ENCODE measurements around the gene SHB. TPM values are rescaled to one million over a fixed set of nuclear protein-coding genes. Genes with fewer than 3 reads are reported as not detected.

Gene SHB
- total RNA-seq, 1 experiment from 2014 or later: 12.2 TPM

DNA sequence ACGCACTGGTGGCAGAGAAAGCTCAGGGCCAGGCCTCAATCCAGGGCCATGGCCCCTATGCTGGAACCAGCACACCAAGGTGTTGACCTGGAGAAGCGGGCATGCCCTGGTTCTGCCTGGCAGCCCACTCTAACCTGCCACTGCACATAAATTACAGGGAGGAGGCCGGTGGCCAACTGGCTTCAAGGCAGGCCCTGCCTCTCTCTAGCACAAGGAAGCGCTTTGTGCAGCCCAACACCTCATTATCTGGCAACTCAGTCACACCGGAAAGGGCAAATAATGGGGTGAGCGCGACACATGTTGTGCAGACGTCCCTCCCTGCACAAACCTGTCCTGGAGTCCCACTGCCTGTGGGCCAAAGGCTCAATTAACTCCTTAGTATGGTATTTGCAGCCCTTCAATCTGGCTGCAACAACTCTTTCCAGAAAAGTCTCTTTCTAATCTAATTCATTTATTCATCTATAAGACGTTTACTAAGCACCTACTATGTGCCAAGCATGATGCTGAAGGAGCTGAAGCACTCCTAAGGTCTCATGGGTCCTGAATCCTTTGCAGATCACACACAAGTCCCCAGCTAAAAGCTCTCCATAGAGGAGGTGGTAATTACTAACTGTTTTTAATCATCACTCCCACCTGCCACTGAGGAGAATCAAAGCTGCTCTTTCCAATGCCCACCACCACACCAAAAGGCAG is 24.9 kb downstream of the SHB start (continued):
- TF ChIP-seq, protein P1, sequence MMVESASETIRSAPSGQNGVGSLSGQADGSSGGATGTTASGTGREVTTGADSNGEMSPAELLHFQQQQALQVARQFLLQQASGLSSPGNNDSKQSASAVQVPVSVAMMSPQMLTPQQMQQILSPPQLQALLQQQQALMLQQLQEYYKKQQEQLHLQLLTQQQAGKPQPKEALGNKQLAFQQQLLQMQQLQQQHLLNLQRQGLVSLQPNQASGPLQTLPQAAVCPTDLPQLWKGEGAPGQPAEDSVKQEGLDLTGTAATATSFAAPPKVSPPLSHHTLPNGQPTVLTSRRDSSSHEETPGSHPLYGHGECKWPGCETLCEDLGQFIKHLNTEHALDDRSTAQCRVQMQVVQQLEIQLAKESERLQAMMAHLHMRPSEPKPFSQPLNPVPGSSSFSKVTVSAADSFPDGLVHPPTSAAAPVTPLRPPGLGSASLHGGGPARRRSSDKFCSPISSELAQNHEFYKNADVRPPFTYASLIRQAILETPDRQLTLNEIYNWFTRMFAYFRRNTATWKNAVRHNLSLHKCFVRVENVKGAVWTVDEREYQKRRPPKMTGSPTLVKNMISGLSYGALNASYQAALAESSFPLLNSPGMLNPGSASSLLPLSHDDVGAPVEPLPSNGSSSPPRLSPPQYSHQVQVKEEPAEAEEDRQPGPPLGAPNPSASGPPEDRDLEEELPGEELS (CRISPR knock-in tag; IDR thresholded peaks at IDR 0.05): no peak
- TF ChIP-seq SOX15 (CRISPR knock-in tag; IDR thresholded peaks at IDR 0.05): no peak
- TF ChIP-seq, protein P2, sequence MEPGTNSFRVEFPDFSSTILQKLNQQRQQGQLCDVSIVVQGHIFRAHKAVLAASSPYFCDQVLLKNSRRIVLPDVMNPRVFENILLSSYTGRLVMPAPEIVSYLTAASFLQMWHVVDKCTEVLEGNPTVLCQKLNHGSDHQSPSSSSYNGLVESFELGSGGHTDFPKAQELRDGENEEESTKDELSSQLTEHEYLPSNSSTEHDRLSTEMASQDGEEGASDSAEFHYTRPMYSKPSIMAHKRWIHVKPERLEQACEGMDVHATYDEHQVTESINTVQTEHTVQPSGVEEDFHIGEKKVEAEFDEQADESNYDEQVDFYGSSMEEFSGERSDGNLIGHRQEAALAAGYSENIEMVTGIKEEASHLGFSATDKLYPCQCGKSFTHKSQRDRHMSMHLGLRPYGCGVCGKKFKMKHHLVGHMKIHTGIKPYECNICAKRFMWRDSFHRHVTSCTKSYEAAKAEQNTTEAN (CRISPR knock-in tag; IDR thresholded peaks at IDR 0.05): no peak
- TF ChIP-seq, protein P3, sequence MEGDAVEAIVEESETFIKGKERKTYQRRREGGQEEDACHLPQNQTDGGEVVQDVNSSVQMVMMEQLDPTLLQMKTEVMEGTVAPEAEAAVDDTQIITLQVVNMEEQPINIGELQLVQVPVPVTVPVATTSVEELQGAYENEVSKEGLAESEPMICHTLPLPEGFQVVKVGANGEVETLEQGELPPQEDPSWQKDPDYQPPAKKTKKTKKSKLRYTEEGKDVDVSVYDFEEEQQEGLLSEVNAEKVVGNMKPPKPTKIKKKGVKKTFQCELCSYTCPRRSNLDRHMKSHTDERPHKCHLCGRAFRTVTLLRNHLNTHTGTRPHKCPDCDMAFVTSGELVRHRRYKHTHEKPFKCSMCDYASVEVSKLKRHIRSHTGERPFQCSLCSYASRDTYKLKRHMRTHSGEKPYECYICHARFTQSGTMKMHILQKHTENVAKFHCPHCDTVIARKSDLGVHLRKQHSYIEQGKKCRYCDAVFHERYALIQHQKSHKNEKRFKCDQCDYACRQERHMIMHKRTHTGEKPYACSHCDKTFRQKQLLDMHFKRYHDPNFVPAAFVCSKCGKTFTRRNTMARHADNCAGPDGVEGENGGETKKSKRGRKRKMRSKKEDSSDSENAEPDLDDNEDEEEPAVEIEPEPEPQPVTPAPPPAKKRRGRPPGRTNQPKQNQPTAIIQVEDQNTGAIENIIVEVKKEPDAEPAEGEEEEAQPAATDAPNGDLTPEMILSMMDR (IDR thresholded peaks at IDR 0.05): no peak
- no peak for TF ChIP-seq ZNF232 (CRISPR knock-in tag; IDR thresholded peaks at IDR 0.05)
- no peak for TF ChIP-seq TP53 (CRISPR knock-in tag; IDR thresholded peaks at IDR 0.05)
- TF ChIP-seq, protein P4, sequence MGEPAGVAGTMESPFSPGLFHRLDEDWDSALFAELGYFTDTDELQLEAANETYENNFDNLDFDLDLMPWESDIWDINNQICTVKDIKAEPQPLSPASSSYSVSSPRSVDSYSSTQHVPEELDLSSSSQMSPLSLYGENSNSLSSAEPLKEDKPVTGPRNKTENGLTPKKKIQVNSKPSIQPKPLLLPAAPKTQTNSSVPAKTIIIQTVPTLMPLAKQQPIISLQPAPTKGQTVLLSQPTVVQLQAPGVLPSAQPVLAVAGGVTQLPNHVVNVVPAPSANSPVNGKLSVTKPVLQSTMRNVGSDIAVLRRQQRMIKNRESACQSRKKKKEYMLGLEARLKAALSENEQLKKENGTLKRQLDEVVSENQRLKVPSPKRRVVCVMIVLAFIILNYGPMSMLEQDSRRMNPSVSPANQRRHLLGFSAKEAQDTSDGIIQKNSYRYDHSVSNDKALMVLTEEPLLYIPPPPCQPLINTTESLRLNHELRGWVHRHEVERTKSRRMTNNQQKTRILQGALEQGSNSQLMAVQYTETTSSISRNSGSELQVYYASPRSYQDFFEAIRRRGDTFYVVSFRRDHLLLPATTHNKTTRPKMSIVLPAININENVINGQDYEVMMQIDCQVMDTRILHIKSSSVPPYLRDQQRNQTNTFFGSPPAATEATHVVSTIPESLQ (CRISPR knock-in tag; IDR thresholded peaks at IDR 0.05): no peak
- no peak for TF ChIP-seq NFYB (CRISPR knock-in tag; conservative IDR thresholded peaks at IDR 0.05; ENCODE audit: low read depth)
- TF ChIP-seq, protein P5, sequence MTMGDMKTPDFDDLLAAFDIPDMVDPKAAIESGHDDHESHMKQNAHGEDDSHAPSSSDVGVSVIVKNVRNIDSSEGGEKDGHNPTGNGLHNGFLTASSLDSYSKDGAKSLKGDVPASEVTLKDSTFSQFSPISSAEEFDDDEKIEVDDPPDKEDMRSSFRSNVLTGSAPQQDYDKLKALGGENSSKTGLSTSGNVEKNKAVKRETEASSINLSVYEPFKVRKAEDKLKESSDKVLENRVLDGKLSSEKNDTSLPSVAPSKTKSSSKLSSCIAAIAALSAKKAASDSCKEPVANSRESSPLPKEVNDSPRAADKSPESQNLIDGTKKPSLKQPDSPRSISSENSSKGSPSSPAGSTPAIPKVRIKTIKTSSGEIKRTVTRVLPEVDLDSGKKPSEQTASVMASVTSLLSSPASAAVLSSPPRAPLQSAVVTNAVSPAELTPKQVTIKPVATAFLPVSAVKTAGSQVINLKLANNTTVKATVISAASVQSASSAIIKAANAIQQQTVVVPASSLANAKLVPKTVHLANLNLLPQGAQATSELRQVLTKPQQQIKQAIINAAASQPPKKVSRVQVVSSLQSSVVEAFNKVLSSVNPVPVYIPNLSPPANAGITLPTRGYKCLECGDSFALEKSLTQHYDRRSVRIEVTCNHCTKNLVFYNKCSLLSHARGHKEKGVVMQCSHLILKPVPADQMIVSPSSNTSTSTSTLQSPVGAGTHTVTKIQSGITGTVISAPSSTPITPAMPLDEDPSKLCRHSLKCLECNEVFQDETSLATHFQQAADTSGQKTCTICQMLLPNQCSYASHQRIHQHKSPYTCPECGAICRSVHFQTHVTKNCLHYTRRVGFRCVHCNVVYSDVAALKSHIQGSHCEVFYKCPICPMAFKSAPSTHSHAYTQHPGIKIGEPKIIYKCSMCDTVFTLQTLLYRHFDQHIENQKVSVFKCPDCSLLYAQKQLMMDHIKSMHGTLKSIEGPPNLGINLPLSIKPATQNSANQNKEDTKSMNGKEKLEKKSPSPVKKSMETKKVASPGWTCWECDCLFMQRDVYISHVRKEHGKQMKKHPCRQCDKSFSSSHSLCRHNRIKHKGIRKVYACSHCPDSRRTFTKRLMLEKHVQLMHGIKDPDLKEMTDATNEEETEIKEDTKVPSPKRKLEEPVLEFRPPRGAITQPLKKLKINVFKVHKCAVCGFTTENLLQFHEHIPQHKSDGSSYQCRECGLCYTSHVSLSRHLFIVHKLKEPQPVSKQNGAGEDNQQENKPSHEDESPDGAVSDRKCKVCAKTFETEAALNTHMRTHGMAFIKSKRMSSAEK (CRISPR knock-in tag; IDR thresholded peaks at IDR 0.05; ENCODE audit: borderline replicate concordance): no peak
- no peak for TF ChIP-seq TCF7 (CRISPR knock-in tag; IDR thresholded peaks at IDR 0.05; ENCODE audit: low read depth)
- TF ChIP-seq, protein P6, sequence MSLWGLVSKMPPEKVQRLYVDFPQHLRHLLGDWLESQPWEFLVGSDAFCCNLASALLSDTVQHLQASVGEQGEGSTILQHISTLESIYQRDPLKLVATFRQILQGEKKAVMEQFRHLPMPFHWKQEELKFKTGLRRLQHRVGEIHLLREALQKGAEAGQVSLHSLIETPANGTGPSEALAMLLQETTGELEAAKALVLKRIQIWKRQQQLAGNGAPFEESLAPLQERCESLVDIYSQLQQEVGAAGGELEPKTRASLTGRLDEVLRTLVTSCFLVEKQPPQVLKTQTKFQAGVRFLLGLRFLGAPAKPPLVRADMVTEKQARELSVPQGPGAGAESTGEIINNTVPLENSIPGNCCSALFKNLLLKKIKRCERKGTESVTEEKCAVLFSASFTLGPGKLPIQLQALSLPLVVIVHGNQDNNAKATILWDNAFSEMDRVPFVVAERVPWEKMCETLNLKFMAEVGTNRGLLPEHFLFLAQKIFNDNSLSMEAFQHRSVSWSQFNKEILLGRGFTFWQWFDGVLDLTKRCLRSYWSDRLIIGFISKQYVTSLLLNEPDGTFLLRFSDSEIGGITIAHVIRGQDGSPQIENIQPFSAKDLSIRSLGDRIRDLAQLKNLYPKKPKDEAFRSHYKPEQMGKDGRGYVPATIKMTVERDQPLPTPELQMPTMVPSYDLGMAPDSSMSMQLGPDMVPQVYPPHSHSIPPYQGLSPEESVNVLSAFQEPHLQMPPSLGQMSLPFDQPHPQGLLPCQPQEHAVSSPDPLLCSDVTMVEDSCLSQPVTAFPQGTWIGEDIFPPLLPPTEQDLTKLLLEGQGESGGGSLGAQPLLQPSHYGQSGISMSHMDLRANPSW (CRISPR knock-in tag; conservative IDR thresholded peaks at IDR 0.05; ENCODE audit: low read depth): no peak

Measured in WTC11 (cell line).